Cardiac septum (tissue), 1 donor: ENCODE results near the gene AOPEP. TPM values are rescaled to one million over a fixed set of nuclear protein-coding genes. Genes with fewer than 3 reads are reported as not detected.

Experiments
- DNase-seq: peaks from one replicate; pipeline ENCODE4 v3.0.0-alpha.2; 2020; ENCODE audit warnings: low spot score
- intact Hi-C: fragments of 100-400 bp; cut with DNase I; formaldehyde crosslinking; loops from one replicate; pipeline ENCODE4 v1.14.0; 2022
- total RNA-seq: library from RNA; stranded (reverse); fragmentation: NEBNext Ultra II Directional; extraction: Animal tissue kit (Norgen Biotek cat#: 25700); gene quantifications from one replicate; pipeline ENCODE4 v1.2.1, GENCODE V29; 2021
- donor health status: DM: no; HTN: no; CAD: no.

Gene AOPEP
- total RNA-seq, 1 donor from 2014 or later, result 260 TPM

DNA sequence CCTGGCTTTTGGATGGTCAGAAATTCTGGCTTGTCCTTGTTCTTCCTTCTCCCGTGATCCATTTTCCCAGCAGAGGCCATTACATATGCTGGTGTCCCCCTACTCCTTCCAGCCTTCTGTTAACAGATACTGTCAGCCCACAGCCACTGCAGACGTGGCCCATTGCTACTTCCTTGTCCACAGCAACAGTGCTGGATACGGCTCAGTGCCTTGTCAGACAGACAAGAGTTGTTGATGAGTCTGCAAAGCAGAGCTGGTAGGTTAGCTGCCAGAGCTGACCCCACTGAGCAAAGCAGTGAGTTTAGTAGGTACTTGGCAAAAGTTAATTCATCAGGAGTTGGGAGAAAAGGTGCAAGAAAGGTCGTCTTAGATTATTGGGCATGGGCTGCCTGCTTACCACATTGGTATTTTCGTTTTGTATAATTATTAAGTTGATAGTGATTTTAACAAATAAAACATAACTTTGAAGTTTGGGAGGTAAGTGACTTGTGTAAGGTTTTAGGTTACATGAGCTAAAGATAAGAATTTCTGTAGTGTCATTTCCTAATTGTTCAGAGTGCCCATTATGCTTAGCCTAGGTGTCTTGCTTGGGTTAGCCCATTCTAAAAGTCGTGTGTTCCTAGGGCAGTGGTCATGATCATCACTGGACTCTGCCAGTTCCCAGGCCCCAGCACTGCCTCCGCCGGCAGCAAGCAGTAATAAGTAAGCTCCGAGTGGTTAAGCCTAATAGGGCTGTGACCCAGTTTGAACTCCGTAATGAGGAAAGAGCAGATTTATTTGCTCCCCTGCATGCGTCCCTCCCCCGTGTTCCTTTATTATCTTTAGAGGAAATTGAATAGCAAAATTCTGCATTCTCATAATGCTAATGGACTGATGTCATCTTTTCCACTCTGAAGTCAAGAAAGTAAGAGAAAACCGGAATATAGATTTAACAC, 299.0 kb downstream of the AOPEP start:
- intact Hi-C loops, result loop anchor here (5.0 kb wide), 2 partner anchors 52 to 243 kb away; no protein-coding TSS in a partner anchor
- DNase-seq, result no peak

GRCh38 chr9:95026148-95026524, 299.6 kb downstream of the AOPEP start:
- DNase-seq, result no peak
- intact Hi-C loops, result loop anchor here (5.0 kb wide), 2 partner anchors 51 to 244 kb away; no protein-coding TSS in a partner anchor

DNA sequence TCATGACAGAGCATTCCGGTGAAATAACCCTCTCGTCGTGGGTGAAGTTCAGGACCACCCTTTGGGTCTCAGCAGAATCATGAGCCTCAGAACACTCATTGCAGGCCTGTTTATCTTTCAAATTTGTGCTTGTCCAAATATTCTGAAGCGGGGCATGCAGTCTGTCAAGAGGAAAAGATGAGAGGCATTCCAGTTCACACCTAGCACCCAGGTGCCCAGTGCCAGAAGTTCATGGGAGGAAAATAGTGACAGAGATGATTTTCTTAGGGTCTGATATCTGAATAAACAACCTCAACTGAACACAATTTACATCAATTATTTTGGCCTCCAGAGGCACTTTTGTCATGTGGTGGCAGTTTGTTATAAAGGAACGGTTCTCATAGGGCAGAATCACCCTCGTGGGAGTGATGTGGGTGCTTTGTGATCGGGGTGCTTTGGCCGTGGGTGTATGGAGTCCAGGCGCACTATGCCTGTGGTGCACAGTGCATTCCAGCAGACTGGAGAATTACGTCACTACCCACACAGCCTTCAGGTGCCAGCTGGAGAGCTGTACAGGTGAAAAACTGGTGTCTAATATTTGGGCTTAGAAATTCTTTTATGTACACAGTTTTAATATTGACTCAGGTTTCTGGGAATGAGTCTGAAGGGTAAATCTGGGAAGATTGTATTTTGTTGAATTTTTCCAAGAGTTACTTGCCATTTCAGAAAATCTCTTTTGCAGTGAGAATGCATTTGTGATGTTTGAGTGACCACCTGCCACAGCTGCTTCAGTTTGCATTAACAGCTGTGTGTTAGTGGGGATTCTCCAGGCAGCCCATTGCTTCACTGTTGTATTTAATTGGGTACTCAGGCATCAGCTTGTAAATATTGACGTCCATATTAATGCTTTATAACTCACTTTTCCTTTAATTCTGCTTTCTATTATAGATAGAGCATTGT, 301.7 kb downstream of the AOPEP start:
- intact Hi-C loops, result loop anchor here (5.0 kb wide), 2 partner anchors 49 to 246 kb away; no protein-coding TSS in a partner anchor
- no peak for DNase-seq

DNA sequence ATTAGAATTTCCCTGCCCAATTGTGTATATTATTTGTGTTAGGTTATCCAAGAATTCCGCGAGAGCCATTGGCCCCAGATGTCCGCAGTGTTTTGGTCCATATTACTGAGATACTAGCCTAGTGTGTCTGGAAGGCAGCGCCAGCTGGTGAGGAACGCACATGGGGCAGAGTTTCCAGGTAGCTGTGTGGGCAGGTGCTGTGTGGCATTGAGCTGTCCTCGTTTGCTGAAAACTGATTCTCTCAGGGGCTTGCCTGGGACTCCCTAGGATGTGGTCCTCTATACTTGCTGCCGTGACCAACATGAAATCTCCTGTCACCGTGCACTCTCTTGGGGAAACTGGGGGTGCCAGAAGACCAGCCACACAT, 302.3 kb downstream of the AOPEP start:
- DNase-seq, result no peak
- intact Hi-C loops, result loop anchor here (5.0 kb wide), 2 partner anchors 48 to 247 kb away; no protein-coding TSS in a partner anchor

DNA sequence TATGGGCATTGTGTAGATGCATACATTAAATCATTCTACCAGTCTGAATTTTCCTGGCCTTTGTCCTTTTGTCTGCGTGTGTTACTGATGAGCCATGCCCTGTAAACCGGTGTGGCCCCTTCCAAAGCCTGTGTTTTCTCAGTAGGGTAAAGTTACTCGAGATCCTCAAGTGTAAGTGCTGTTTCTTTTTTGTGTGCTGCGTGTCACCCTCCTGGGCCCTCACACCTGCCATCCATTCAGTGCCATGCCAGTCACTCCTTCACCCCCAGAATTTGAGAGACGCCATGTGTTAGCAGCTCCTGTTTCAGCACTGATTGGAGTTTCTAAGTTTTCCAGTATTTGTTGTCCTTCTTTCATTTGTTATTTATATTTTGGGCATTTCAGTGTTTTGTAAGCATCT, 302.8 kb downstream of the AOPEP start:
- intact Hi-C loops, result loop anchor here (5.0 kb wide), 2 partner anchors 48 to 247 kb away; no protein-coding TSS in a partner anchor
- no peak for DNase-seq

DNA sequence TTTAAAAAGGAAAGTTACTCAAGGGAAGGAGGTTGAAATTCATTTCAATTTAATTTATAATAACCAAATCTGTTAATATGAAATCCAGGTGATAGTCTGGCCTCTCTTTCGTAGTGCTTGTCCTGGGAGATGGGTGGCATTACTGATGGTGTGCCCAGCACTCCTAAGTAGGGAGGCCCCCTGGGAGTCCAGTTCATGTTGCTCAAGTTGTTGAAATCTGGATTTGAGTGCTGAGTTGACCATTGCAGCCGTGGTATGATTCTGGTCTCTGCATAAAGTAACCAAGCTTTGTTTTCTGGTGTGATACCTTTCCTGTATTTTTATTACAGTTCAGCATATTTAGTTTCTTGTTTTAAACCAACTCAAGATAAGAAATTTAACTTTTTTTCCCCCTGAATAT, 303.2 kb downstream of the AOPEP start:
- DNase-seq, result no peak
- intact Hi-C loops, result loop anchor here (5.0 kb wide), 2 partner anchors 48 to 247 kb away; no protein-coding TSS in a partner anchor

DNA sequence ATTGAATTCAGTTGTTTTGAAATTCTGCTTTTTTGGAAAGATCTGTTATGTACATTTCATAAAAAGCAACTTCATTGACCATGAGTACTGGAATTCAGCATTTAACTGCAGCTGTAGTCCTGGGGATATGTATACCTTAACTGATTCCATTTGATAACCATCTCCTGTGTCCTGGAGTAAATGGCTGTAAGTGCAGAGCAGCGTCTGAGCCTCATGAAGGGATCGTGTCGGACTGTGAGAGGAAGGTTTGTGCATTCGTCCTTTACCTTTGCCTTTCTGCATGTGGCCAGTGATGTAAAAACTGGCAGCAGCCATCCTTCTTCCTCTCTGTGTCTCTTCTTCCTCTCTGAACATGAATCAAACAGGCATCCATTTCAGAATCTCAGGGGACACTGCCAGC, 303.8 kb downstream of the AOPEP start:
- intact Hi-C loops, result no loop called here

GRCh38 chr9:95030920-95031642, 304.6 kb downstream of the AOPEP start:
- DNase-seq, result no peak
- intact Hi-C loops, result no loop called here

More for the DNA sequence above, 303.8 kb downstream of the AOPEP start:
- DNase-seq, result no peak

GRCh38 chr9:95031711-95032461, 305.4 kb downstream of the AOPEP start:
- DNase-seq, result no peak
- intact Hi-C loops, result no loop called here

GRCh38 chr9:95032580-95033341, 306.3 kb downstream of the AOPEP start:
- intact Hi-C loops, result no loop called here

DNA sequence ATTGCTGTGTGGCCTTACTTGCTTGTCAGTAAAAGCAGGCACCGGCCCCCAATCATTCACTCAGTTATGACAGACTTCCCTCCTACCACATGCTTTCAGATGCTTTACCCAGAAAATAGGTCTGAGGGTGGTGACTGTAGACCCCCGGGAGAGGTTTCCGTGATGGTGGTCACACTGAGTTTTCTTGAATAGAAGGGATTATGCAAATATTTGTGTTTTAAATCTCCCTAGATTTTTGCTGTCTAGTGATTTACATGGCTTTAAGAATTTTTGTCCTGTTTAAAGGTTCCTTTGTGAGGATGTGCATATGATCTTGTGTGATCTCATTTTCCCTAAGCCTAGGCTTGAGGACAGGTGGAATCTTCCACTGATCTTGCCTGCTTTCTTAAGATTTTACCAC, 309.3 kb downstream of the AOPEP start:
- intact Hi-C loops, result no loop called here
- no peak for DNase-seq

More at GRCh38 chr9:95032580-95033341, 306.3 kb downstream of the AOPEP start:
- no peak for DNase-seq

GRCh38 chr9:95036676-95037075, 310.2 kb downstream of the AOPEP start:
- intact Hi-C loops, result no loop called here

DNA sequence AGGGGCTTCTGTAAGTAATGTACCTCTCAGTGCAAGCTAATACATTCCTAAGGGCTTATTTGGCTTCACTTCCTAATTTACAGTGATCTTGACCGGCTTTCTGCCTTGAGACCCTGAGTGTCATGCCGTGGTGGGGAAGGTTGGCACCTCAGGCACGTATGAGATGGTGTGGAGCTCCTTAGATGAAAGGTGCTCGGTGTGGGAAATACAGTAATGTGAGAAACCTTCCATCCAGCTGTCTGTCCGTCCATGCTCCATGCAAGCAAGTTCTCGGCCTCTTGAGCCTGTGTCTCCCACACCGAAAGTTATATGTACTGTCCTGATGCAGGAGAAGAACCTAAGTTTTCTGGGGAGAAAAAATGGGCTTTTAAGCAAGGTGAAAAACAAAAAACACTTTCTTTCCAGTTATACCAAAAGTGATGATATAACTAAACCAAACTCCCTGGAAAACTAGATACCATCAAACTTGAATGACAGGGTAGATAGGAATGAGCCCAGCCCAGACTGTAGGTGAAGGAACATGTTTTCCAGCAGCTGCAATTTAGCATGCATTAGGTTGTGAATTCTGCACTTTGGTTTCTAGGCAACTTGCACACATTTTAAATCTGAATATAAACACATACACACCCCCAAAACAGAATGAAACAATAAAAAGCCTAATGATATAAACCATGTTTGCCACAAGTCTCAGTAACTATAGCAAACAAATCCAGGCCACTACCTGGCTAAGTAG, 311.5 kb downstream of the AOPEP start:
- intact Hi-C loops, result no loop called here
- DNase-seq, result no peak

More at GRCh38 chr9:95036676-95037075, 310.2 kb downstream of the AOPEP start:
- no peak for DNase-seq

GRCh38 chr9:95038666-95039065, 312.2 kb downstream of the AOPEP start:
- no peak for DNase-seq
- intact Hi-C loops, result no loop called here

DNA sequence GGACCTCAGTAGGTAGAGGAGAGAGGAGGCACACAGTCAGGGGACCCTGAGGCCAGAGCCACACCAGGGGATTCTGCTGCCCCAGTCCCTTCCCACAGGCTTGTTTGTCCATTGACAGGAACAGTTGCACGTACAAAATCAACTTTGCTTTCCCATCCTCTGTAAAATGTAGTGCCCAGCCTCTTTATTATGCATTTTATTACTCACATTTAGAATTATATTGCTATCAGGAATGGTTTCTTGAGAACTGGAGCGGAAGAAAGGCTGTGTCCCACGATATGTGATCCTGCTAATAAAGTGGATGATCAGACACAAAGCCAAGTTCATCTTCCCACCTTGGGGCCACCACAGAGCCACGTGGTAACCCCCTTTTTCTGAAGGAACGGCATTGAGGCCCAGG, 313.6 kb downstream of the AOPEP start:
- intact Hi-C loops, result no loop called here
- no peak for DNase-seq

DNA sequence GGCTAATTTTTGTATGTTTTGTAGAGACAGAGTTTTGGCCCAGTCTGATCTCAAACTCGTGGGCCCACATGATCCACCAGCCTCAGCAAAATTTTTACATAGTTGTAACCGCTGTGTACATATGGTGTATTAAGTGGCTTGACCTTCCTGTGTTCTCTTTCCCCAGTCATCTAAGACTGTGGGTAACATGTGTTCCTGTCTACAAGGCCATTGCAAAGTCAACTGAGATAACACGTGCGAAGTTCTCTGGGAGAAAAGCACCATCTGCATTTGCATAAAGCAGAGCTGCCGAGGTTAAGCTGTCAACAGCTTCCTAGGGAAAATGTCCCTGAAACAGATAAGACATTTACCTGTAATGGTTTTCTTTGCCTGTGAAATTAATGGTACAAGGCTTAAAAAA, 317.3 kb downstream of the AOPEP start:
- intact Hi-C loops, result no loop called here
- no peak for DNase-seq
